CMK (cell line): Measurements from ENCODE around the gene PALLD.

Source experiments
- DNase-seq: peaks from one replicate; pipeline ENCODE4 v3.0.0-alpha.2; 2010; ENCODE audit warnings: low read depth

The PALLD gene

GRCh38 chr4:168560184-168561180 is 63.6 kb downstream of the PALLD start:
- no peak for DNase-seq

GRCh38 chr4:168562041-168562571 is 65.3 kb downstream of the PALLD start:
- no peak for DNase-seq

DNA sequence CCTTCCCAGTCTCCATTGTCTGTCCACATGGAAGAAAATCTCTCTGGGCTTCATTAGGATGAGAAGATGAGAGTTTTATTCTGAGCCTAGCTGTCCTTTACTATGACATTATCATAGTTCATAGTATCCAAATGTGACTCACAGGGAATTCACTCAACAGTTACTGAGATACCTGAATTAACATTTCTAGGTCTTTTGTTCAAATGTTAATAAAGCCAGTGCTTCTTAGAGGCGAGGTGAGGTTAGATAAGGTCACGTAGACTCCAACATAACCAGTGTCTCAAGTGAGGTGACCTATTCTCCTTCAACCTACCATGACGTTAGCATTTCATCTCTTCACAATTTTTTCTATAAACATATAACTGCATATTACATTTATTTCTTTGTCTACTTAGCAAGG is 67.2 kb downstream of the PALLD start:
- no peak for DNase-seq

- DNase-seq, result no peak
Observed at GRCh38 chr4:168565130-168565529, 68.3 kb downstream of the PALLD start.

- DNase-seq, result no peak
Observed at GRCh38 chr4:168566726-168567125, 69.9 kb downstream of the PALLD start.

- no peak for DNase-seq
Observed at GRCh38 chr4:168569066-168569930, 72.4 kb downstream of the PALLD start.

- no peak for DNase-seq
Observed at GRCh38 chr4:168569931-168570276, 73.1 kb downstream of the PALLD start.

DNA sequence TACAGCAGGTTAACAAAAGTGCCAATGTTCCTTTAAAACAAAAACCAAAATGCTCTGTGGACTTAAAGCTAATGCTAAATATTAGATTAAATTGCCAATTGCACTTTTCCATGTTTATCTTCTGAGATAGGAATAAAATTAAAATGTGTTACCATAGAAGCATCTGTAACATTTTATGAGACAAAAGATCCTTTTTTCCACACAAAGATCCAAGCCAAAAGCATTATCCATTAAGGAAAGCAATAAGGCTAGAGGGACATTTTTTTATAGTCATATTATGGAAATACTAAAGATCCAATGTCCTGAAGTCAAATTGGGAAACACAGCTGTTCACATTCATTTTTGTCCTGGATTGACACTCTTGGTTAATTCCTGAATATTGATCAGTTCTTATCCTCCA is 73.6 kb downstream of the PALLD start:
- DNase-seq, result no peak

GRCh38 chr4:168572002-168572401 is 75.2 kb downstream of the PALLD start:
- DNase-seq, result no peak

DNA sequence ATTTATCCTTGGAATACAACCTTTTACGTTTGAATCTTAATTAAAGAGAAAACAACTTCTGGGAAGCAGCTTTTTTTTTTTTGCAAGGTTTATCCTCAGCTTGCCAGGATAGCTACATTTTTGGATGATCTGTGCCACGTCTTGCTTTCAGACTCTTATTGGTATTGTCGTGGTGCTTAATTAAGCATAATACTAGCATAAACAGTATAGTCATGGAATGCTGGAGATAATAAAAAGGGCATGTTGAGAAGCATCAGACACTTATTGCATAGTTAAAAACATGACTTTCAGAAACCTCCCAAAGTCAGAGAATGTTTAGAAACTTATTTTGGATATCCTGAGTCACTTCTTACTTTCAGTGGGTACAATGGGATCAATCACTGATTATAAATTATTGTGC is 77.0 kb downstream of the PALLD start:
- DNase-seq, result no peak

GRCh38 chr4:168574581-168575295 is 77.9 kb downstream of the PALLD start:
- DNase-seq, result no peak

DNA sequence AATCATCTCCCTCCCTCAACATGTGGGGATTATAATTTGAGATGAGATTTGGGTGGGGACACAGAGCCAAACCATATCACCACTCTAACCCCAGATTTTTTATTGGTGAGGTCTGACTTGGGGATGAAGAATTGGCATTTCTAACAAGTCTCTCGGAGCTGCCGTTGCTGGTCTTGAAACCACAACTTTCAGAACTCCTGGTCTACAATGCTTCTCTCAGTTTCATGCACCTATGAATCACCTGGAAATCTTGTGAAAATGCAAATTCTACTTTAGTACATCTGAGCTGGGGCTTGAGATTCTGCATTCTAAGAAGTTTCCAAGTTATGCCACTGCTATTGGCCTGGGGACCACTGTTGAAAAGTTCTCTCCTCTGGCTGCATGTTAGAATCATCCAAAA is 78.6 kb downstream of the PALLD start:
- DNase-seq, result no peak

DNA sequence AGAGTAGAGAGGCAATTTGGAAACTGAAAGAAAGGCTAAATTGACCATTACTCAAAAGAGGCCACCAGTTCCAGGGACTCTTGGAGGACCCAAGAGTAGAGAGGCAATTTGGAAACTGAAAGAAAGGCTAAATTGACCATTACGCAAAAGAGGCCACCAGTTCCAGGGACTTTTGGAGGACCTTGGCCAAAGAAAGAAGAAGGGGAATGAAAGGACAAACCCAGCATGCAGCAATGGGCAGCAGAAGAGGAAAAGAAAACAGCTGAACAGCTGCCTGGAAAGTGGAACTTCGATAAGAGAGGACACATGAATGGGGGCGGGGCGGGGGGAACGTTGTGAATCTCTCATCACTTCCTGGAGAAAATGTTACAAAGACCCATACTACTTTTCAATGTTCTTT is 80.8 kb downstream of the PALLD start:
- no peak for DNase-seq

DNA sequence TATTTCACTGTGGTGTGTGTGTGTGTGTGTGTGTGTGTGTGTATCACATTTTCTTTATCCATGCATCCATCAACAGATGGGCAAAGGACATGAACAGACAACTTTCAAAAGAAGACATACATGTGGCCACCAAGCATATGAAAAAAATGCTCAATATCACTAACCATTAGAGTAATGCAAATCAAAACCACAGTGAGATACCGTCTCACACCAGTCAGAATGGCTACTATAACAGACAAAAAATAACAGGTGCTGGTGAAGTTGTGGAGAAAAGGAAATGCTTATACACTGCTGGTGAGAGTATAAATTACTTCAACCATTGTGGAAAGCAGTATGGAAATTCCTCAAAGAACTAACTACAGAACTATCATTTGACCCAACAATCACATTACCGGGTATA is 83.4 kb downstream of the PALLD start:
- DNase-seq, result no peak

DNA sequence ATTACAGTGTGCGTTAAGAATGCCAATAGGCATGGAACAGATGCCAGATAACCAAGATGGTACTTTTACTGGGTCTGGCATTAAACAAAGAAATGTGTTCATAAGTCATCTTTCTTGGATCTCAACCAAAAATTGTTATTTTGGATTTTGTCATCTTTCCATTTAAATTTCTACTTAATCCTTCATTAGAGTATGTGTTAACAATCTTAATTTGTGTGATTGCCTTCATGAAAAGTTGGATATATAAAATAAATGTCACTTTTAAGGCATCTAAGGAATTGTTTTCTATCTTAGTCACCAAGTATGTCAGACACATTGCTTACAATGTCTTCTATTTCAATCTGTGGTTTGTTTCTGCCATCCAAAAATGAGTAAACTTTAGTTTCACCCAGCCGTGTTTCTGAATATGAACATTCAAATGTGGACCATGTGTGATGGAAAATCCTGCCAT is 87.5 kb downstream of the PALLD start:
- DNase-seq, result no peak

GRCh38 chr4:168585168-168586091 is 88.6 kb downstream of the PALLD start:
- DNase-seq, result no peak

DNA sequence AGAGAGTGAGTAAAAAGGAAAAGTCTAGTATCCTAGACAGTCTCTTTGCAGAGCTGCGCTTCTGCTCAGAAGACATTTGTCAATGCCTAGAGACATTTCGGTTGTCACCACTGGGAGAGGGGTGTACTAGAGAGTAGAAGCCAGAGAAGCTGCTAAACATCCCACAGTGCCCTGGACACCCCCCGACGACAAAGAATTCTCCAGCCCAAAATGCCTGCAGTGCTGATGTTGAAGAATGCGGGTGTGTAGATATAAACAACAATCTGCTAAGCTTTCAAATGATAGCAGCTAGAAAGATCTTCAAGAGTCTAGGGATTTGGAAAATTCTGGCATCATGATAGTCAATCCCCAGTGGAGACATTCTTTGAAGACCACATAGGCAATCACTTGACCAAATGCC is 90.1 kb downstream of the PALLD start:
- no peak for DNase-seq

- no peak for DNase-seq
Observed at GRCh38 chr4:168587411-168588125, 90.7 kb downstream of the PALLD start.

DNA sequence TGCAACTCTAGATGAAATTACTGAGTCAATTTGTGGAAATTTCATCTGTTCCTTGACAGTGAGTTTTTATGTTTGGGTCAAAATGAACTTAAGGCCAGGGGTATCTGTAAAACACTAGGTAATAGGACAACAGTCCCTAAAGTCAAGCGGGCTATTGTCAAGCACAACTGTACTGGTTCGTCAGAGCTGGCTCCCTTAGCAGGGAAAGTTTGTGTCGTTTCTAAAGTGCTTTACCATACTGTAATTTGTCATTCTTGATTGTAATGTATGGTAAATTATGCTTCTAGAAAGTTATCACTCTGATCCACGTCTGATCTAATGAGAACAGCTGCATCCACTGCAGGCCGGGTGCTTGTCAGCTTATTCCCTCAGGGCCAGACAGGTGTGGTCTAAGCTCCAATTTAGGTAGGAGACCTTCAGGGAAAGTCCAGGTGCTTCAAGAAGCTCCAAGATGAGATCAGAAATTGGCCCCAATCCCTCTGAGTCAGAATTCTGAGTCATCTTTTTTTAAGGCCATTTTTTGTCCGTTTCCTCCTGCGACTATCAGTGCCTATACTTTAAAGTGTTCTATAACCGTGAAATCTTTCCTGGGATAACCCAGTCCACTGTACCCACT is 92.2 kb downstream of the PALLD start:
- no peak for DNase-seq

DNA sequence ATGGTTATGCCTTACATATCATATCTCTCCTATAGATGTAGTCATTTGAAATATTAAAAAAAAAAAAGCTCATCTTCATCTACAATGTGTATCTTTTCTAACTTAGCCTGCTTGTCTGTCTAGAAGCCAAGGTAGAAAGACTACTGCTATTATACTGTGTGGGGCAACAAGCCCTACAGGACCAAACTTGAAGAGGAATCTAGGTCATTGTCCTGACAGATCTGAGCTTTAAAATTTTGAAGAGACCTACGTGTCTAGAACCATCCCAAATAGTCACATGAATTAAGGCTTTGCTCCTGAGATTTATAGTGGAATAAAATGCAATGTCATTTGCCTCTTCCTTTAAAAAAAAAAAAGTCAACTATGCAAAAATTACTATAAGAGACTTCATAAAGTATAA is 95.8 kb downstream of the PALLD start:
- DNase-seq, result no peak
